Testis (tissue), 3 donors: ENCODE data around the gene EPM2A. TPM values are rescaled to one million over a fixed set of nuclear protein-coding genes. Genes with fewer than 3 reads are reported as not detected.

ENCODE experiments used
- DNase-seq: peaks from one replicate; pipeline ENCODE4 v3.0.0-alpha.2; 2019
- H3K27ac ChIP-seq, 2 donors: fragments of 200-600 bp; sonication (generic); one replicate each; pipeline ENCODE4 v1.5.1; 2019
- H3K27me3 ChIP-seq: fragments of 200-600 bp; sonication (generic); one replicate; pipeline ENCODE4 v1.5.1; 2019
- H3K36me3 ChIP-seq: fragments of 200-600 bp; sonication (generic); one replicate; pipeline ENCODE4 v1.5.1; 2017; ENCODE audit warnings: low read depth; ENCODE audit errors: missing control alignments
- H3K4me1 ChIP-seq: fragments of 200-600 bp; sonication (generic); one replicate; pipeline ENCODE4 v1.5.1; 2019
- H3K4me3 ChIP-seq, 2 donors: fragments of 200-600 bp; sonication (generic); one replicate each; pipeline ENCODE4 v1.5.1; 2017 to 2019
- H3K9me3 ChIP-seq: fragments of 200-600 bp; sonication (generic); one replicate; pipeline ENCODE4 v1.5.1; 2017
- POLR2A ChIP-seq: fragments of 450-650 bp; IDR thresholded peaks from one replicate; pipeline ENCODE4 v1.6.1; 2017; ENCODE audit warnings: antibody characterized with exemption, mild to moderate bottlenecking, moderate library complexity
- WGBS, 2 donors: methylation state at CpG; one replicate each; pipeline ENCODE4 v1.1.5; 2018; 5-methylcytosine and 5-hydroxymethylcytosine counted together
- intact Hi-C: fragments of 100-400 bp; cut with DNase I; formaldehyde crosslinking; loops from one replicate; pipeline ENCODE4 v1.15.1; 2023; ENCODE audit warnings: low total_unique reads
- polyA plus RNA-seq: library from polyadenylated mRNA; stranded (reverse); fragments of 350-450 nt; fragmentation: Illumina TruSeq; extraction: RNeasy Lipid Tissue Mini Kit (QIAGEN cat#74804); gene quantifications from one replicate; pipeline ENCODE4 v1.2.3, GENCODE V29; 2014; ENCODE audit warnings: low read depth, low replicate concordance; ENCODE audit not compliant: insufficient read depth
- total RNA-seq, 2 donors: library from RNA; depleted of rRNA; stranded (reverse); fragments of >200 nt; gene quantifications; one replicate each; pipeline ENCODE4 v1.2.3, GENCODE V29; 2016
- TF ChIP-seq, protein P1 (sequence below), 3 experiments: fragments of 450-650 bp in 2 of 3; fragments of 200-600 bp in 1 of 3; sonication (generic) in 1 of 3; IDR thresholded peaks; one replicate each; pipeline ENCODE4 v1.5.1; 2016 to 2019; ENCODE audit warnings: antibody characterized with exemption in 3 of 3, mild to moderate bottlenecking in 2 of 3, moderate library complexity in 1 of 3

Gene EPM2A
- total and polyA plus RNA-seq, 3 donors from 2014 or later: 20.8 to 29.2 (median 25.4) TPM

GRCh38 chr6:145647602-145648001 lies 87.7 kb downstream of the EPM2A start:
- DNase-seq: no peak
- H3K36me3 ChIP-seq: no peaks in the 10 kb centered on the region
- H3K27me3 ChIP-seq: no peaks in the 10 kb centered on the region
- H3K4me1 ChIP-seq: no peaks in the 10 kb centered on the region
- H3K9me3 ChIP-seq: no peaks in the 10 kb centered on the region
- intact Hi-C loops: no loop called here
- no peak overlapping the region for H3K4me3 ChIP-seq
- no peak for TF ChIP-seq POLR2A
- TF ChIP-seq, protein P1, sequence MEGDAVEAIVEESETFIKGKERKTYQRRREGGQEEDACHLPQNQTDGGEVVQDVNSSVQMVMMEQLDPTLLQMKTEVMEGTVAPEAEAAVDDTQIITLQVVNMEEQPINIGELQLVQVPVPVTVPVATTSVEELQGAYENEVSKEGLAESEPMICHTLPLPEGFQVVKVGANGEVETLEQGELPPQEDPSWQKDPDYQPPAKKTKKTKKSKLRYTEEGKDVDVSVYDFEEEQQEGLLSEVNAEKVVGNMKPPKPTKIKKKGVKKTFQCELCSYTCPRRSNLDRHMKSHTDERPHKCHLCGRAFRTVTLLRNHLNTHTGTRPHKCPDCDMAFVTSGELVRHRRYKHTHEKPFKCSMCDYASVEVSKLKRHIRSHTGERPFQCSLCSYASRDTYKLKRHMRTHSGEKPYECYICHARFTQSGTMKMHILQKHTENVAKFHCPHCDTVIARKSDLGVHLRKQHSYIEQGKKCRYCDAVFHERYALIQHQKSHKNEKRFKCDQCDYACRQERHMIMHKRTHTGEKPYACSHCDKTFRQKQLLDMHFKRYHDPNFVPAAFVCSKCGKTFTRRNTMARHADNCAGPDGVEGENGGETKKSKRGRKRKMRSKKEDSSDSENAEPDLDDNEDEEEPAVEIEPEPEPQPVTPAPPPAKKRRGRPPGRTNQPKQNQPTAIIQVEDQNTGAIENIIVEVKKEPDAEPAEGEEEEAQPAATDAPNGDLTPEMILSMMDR (IDR thresholded peaks at IDR 0.05): no peak
- no peak overlapping the region for H3K27ac ChIP-seq
- 98 to 100% methylated on average over 1 of the region's 1 CpG for WGBS, 2 donors

GRCh38 chr6:145643760-145644159 lies 91.6 kb downstream of the EPM2A start:
- 84 to 95% methylated on average over 3 of the region's 3 CpGs for WGBS, 2 donors
- no peaks in the 10 kb centered on the region for H3K4me1 ChIP-seq

GRCh38 chr6:145633981-145634627 lies 101.2 kb downstream of the EPM2A start:
- TF ChIP-seq, protein P1 (IDR thresholded peaks at IDR 0.05): peak; percentile 51 to 79 (median 63)
- no peak for TF ChIP-seq POLR2A
- Histone ChIP-seq H3K4me1 (no peaks in the 10 kb centered on the region), H3K27ac (no peak overlapping the region), H3K9me3 (no peaks in the 10 kb centered on the region), H3K4me3 (no peak overlapping the region), H3K27me3 (no peaks in the 10 kb centered on the region), H3K36me3 (no peaks in the 10 kb centered on the region)
- WGBS, 2 donors: 45 to 53% methylated on average over 11 of the region's 11 CpGs
- peak; percentile 89 for DNase-seq
- intact Hi-C loops: no loop called here

More at GRCh38 chr6:145643760-145644159, 91.6 kb downstream of the EPM2A start:
- no peaks in the 10 kb centered on the region for H3K36me3 ChIP-seq
- H3K4me3 ChIP-seq: no peak overlapping the region
- H3K27me3 ChIP-seq: no peaks in the 10 kb centered on the region
- no peak for DNase-seq
- intact Hi-C loops: no loop called here
- TF ChIP-seq, protein P1 (IDR thresholded peaks at IDR 0.05): no peak
- no peak for TF ChIP-seq POLR2A
- H3K9me3 ChIP-seq: no peaks in the 10 kb centered on the region
- H3K27ac ChIP-seq: no peak overlapping the region

DNA sequence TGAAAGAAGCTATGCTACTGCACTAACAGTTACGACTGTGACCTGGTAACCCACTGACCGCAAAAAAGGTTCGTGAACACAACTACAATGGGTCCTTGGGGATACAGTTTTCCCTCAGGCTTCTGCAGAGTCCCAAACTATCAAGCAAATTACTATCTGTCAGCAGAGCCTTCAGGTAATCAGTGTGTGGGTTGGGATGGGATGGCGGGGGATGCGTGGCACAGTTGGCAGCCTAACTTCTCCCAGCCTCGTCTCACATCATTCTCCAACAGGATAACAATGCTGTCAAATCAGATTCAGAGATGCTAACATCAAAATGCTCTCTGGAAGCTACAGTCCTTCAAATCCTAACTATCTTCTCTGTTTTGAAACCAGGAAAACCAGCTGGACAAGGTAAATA lies 102.3 kb downstream of the EPM2A start:
- Histone ChIP-seq H3K4me1 (no peaks in the 10 kb centered on the region), H3K4me3 (no peak overlapping the region), H3K9me3 (no peaks in the 10 kb centered on the region), H3K27ac (no peak overlapping the region), H3K27me3 (no peaks in the 10 kb centered on the region), H3K36me3 (no peaks in the 10 kb centered on the region)
- WGBS, 2 donors: 92 to 97% methylated on average over 6 of the region's 6 CpGs
- no peak for DNase-seq
- intact Hi-C loops: no loop called here
- no peak for TF ChIP-seq POLR2A
- TF ChIP-seq, protein P1 (IDR thresholded peaks at IDR 0.05): no peak

DNA sequence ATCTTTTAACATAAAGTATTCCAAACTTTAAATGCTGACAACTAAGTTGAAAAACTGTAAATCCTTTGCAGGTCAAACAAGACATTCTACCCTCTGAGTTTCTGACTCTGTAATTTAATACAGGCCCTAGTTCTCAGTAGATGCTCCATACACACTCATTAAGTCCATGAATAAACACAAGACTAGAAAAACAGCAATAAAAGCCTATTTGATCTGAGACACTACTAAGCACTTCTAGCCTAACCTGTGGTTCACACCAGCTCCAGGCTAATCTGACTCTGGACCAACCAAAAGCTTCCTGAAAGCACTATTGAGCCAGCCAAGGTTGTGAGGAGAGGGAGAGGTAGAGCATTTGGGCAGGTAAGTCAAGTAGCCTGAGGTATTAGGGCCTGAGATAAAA lies 103.9 kb downstream of the EPM2A start:
- Histone ChIP-seq H3K4me3 (no peak overlapping the region), H3K27ac (no peak overlapping the region), H3K4me1 (no peaks in the 10 kb centered on the region), H3K27me3 (no peaks in the 10 kb centered on the region), H3K9me3 (no peaks in the 10 kb centered on the region), H3K36me3 (no peaks in the 10 kb centered on the region)
- TF ChIP-seq POLR2A: no peak
- TF ChIP-seq, protein P1 (IDR thresholded peaks at IDR 0.05): no peak
- intact Hi-C loops: no loop called here
- DNase-seq: no peak
